CD4-positive, alpha-beta T cell (primary cell): ENCODE measurements around the gene WNT2. TPM values are rescaled to one million over a fixed set of nuclear protein-coding genes. Genes with fewer than 3 reads are reported as not detected.

ENCODE experiments used
- ATAC-seq: fragments of 200-7000 bp; cut with Tn5 transposase; one replicate; pipeline ENCODE4 v1.10.0; 2022; ENCODE audit warnings: mild to moderate bottlenecking; ENCODE audit not compliant: poor library complexity
- CTCF ChIA-PET: fragments of 350-600 bp; sonication (Branson Sonifier 250); formaldehyde crosslinking; loops from one replicate; lab custom pipeline; 2021; ENCODE audit warnings: antibody characterized with exemption, inconsistent platforms; lab: Charles Lee
- POLR2A ChIA-PET: fragments of 350-600 bp; sonication (Branson Sonifier 250); formaldehyde crosslinking; loops from one replicate; lab custom pipeline; 2021; ENCODE audit warnings: antibody characterized with exemption, inconsistent platforms; lab: Charles Lee
- DNase-seq, 14 experiments: peaks; one replicate each; pipeline ENCODE4 v3.0.0-alpha.2; 2013 to 2020; ENCODE audit warnings: mixed read lengths in 2 of 14
- H3K27ac ChIP-seq, 2 donors: one replicate each; pipeline versions ENCODE4 v1.5.1 to v1.7.0; 2013; ENCODE audit warnings: low read length in 2 of 2, low read depth in 1 of 2, mild to moderate bottlenecking in 1 of 2
- H3K27me3 ChIP-seq, 2 experiments: 1 replicate in 1 of 2; 2 replicates in 1 of 2; pipeline versions ENCODE4 v1.6.1 to v1.7.0; 2013; ENCODE audit warnings: low read length in 2 of 2, control low read depth in 1 of 2, mild to moderate bottlenecking in 1 of 2, moderate library complexity in 1 of 2; ENCODE audit not compliant: insufficient read depth in 2 of 2, control insufficient read depth in 1 of 2
- H3K36me3 ChIP-seq: one replicate; pipeline ENCODE4 v1.6.1; 2013; ENCODE audit warnings: low read length, control low read depth; ENCODE audit not compliant: insufficient read depth
- H3K4me1 ChIP-seq: one replicate; pipeline ENCODE4 v1.6.1; 2013; ENCODE audit warnings: low read length, control low read depth; ENCODE audit not compliant: insufficient read depth
- H3K4me3 ChIP-seq: one replicate; pipeline ENCODE4 v1.5.1; 2013; ENCODE audit warnings: mild to moderate bottlenecking, low read length, moderate library complexity
- H3K9me3 ChIP-seq, 2 experiments: 1 replicate in 1 of 2; 2 replicates in 1 of 2; pipeline versions ENCODE4 v1.6.1 to v1.7.0; 2013; ENCODE audit warnings: low read length in 2 of 2, mild to moderate bottlenecking in 2 of 2, control low read depth in 1 of 2, moderate library complexity in 1 of 2; ENCODE audit not compliant: control insufficient read depth in 1 of 2, insufficient read depth in 1 of 2
- H3K27ac Mint-ChIP-seq: one replicate; pipeline ENCODE4 v1.8.0; 2020; ENCODE audit warnings: mixed read lengths
- H3K27me3 Mint-ChIP-seq: one replicate; pipeline ENCODE4 v1.8.0; 2021; ENCODE audit warnings: mixed read lengths
- H3K36me3 Mint-ChIP-seq: one replicate; pipeline ENCODE4 v1.8.0; 2021; ENCODE audit warnings: low read depth, mixed read lengths
- H3K4me1 Mint-ChIP-seq: one replicate; pipeline ENCODE4 v1.8.0; 2021; ENCODE audit warnings: low read depth, mixed read lengths
- H3K4me3 Mint-ChIP-seq: one replicate; pipeline ENCODE4 v1.8.0; 2020; ENCODE audit warnings: mild to moderate bottlenecking, mixed read lengths
- H3K9me3 Mint-ChIP-seq: one replicate; pipeline ENCODE4 v1.8.0; 2020; ENCODE audit warnings: mixed read lengths
- CTCF ChIP-seq: fragments of 200-600 bp; IDR thresholded peaks from one replicate; pipeline ENCODE4 v1.8.0; 2022; ENCODE audit warnings: antibody characterized with exemption, mild to moderate bottlenecking
- intact Hi-C, 2 experiments: fragments of 100-400 bp; cut with DNase I in 1 of 2; cut with micrococcal nuclease in 1 of 2; formaldehyde crosslinking; loops; one replicate each; pipeline versions ENCODE4 v1.15.1 to v1.9.0; 2023 to 2025; cut with DNase I, micrococcal nuclease
- polyA plus RNA-seq, 2 donors: library from polyadenylated mRNA; unstranded; fragments of 120-200 nt; gene quantifications; one replicate each; pipeline ENCODE4 v1.2.1, GENCODE V29; 2013
- total RNA-seq, 174 experiments: library from RNA in 2 of 174; stranded (reverse) in 2 of 174; gene quantifications; one replicate each; pipeline ENCODE4 v1.2.3 and lab custom pipeline; 2021 to 2026

Gene WNT2
- not detected for total RNA-seq
- not detected for polyA plus RNA-seq (2013, experiment 1 of 2)
- polyA plus RNA-seq (2013, experiment 2 of 2): 0.11 TPM
- 0 to 0.14 (median 0) reads per million in 172 experiments for total RNA-seq (lab: John Stamatoyannopoulos, UW)

GRCh38 chr7:117322741-117323304 lies at the start of gene WNT2:
Gene WNT2 (minus strand): TSS chr7:117323058. CDS start chr7:117322989, 69 bp downstream.
- no peak for DNase-seq
- Histone ChIP-seq H3K27ac (no peak within 1 kb of the TSS), H3K27me3 (peaks cover 32 to 64% of the 10 kb centered on the region in 2 experiments), H3K4me3 (no peak within 1 kb of the TSS), H3K9me3 (peaks cover 0 to 22% of the 10 kb centered on the region in 2 experiments), H3K4me1 (no peaks in the 10 kb centered on the region), H3K36me3 (no peaks in the 10 kb centered on the region)
- Mint-ChIP-seq H3K4me3 (no peak within 1 kb of the TSS), H3K4me1 (no peaks in the 10 kb centered on the region), H3K27ac (no peak within 1 kb of the TSS), H3K9me3 (no peaks in the 10 kb centered on the region), H3K27me3 (peaks cover 82% of the 10 kb centered on the region), H3K36me3 (no peaks in the 10 kb centered on the region)
- ChIA-PET CTCF (no interaction called here), POLR2A (no interaction called here)
- intact Hi-C loops: no loop called here
- ATAC-seq: no peak
- TF ChIP-seq CTCF: no peak

- H3K4me1 Mint-ChIP-seq: no peaks in the 10 kb centered on the region
- intact Hi-C loops: no loop called here
- H3K4me3 ChIP-seq: no peak overlapping the region
- POLR2A ChIA-PET: no interaction called here
- no peaks in the 10 kb centered on the region for H3K36me3 Mint-ChIP-seq
- CTCF ChIA-PET: no interaction called here
- peaks cover 4% of the 10 kb centered on the region for H3K9me3 Mint-ChIP-seq
- TF ChIP-seq CTCF: no peak
- no peak overlapping the region for H3K4me3 Mint-ChIP-seq
- H3K27me3 Mint-ChIP-seq: no peaks in the 10 kb centered on the region
- no peak overlapping the region for H3K27ac ChIP-seq
- ATAC-seq (no peak), DNase-seq (no peak)
- no peaks in the 10 kb centered on the region for H3K36me3 ChIP-seq
- no peaks in the 10 kb centered on the region for H3K4me1 ChIP-seq
- no peaks in the 10 kb centered on the region for H3K27me3 ChIP-seq
- no peaks in the 10 kb centered on the region for H3K9me3 ChIP-seq
- H3K27ac Mint-ChIP-seq: no peak overlapping the region
These were observed 49.2 kb upstream of the WNT2 start for GRCh38 chr7:117372073-117372472.

- Histone ChIP-seq H3K4me1 (no peaks in the 10 kb centered on the region), H3K9me3 (no peaks in the 10 kb centered on the region), H3K27me3 (no peaks in the 10 kb centered on the region), H3K36me3 (no peaks in the 10 kb centered on the region), H3K4me3 (no peak overlapping the region), H3K27ac (no peak overlapping the region)
- H3K27me3 Mint-ChIP-seq: no peaks in the 10 kb centered on the region
- no peak for TF ChIP-seq CTCF
- H3K4me1 Mint-ChIP-seq: no peaks in the 10 kb centered on the region
- DNase-seq (no peak), ATAC-seq (no peak)
- H3K4me3 Mint-ChIP-seq: no peak overlapping the region
- H3K27ac Mint-ChIP-seq: no peak overlapping the region
- H3K9me3 Mint-ChIP-seq: peaks cover 3% of the 10 kb centered on the region
- H3K36me3 Mint-ChIP-seq: no peaks in the 10 kb centered on the region
- intact Hi-C loops: no loop called here
- CTCF ChIA-PET: no interaction called here
- POLR2A ChIA-PET: no interaction called here
These were observed 41.7 kb upstream of the WNT2 start for GRCh38 chr7:117364339-117365080.
